Stimulated activated CD4-positive, alpha-beta T cell treated with anti-CD3 and anti-CD28 coated beads, Interleukin-2, amount 100 ng/mL, for 24 hours (primary cell): Measurements from ENCODE around the gene GPR157.
"Not testable (repeated sequence)": the region's sequence is repeated elsewhere in the genome, so short reads cannot be mapped to it uniquely, and the experiment has no call there.

Experiments
- DNase-seq, 2 donors: peaks; one replicate each; pipeline ENCODE4 v3.0.0-alpha.2; 2020

Gene GPR157, protein sequence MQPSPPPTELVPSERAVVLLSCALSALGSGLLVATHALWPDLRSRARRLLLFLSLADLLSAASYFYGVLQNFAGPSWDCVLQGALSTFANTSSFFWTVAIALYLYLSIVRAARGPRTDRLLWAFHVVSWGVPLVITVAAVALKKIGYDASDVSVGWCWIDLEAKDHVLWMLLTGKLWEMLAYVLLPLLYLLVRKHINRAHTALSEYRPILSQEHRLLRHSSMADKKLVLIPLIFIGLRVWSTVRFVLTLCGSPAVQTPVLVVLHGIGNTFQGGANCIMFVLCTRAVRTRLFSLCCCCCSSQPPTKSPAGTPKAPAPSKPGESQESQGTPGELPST

DNA sequence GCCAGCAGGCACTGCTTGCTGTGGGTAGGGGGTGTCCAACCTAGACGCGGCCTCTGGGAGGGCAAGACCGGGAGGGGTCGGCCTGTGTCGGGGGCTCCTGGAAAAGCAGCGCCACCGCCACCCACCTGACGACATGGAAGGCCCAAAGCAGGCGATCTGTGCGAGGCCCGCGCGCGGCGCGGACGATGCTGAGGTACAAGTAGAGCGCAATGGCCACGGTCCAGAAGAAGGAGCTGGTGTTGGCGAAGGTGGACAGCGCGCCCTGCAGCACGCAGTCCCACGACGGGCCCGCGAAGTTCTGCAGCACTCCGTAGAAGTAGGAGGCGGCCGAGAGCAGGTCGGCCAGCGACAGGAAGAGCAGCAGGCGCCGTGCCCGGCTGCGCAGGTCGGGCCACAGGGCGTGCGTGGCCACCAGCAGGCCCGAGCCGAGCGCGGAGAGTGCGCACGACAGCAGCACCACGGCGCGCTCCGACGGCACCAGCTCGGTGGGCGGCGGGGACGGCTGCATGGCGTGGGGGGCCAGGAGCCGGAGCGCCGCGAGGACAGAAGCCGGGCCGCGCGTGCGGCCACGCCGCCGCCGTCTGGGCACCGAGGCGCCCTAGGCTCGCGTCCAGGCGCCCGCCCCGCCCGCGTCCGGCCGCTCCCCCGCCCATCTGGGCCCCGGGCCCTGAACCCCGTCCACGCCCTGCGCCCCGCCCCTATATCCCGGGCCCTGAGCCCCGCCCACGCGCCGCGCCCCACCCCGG lies at the start of gene GPR157:
Gene GPR157, minus strand, starts transcription at position 583 of the 746 bp plus-strand sequence. Its CDS starts 75 bp downstream, at position 508.
- peak; percentile 78 to 86 for DNase-seq

GRCh38 chr1:9174762-9175161 lies 45.9 kb upstream of the GPR157 start:
- no peak for DNase-seq

DNA sequence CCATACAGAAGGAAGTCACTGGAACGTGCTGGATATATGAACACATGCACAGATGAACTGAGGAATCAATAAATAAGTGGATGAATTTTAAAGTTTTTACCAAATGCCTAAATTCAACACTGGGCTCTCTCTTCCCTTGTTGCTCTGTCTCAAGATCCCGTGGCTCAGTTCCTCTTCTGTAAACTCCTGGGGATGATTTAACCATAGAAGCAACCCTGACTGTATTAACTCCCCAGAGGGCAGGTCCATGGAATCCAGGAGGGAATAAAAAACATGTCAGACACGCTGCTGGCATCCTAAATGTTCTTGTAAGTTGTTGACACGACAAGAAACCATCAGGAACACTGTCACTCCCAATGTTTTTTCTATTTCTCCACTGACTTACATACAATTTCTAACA lies 45.3 kb upstream of the GPR157 start:
- DNase-seq, result no peak

- no peak for DNase-seq
Observed at GRCh38 chr1:9169601-9170137, 40.8 kb upstream of the GPR157 start.

GRCh38 chr1:9167638-9168037 lies 38.7 kb upstream of the GPR157 start:
- no peak for DNase-seq

DNA sequence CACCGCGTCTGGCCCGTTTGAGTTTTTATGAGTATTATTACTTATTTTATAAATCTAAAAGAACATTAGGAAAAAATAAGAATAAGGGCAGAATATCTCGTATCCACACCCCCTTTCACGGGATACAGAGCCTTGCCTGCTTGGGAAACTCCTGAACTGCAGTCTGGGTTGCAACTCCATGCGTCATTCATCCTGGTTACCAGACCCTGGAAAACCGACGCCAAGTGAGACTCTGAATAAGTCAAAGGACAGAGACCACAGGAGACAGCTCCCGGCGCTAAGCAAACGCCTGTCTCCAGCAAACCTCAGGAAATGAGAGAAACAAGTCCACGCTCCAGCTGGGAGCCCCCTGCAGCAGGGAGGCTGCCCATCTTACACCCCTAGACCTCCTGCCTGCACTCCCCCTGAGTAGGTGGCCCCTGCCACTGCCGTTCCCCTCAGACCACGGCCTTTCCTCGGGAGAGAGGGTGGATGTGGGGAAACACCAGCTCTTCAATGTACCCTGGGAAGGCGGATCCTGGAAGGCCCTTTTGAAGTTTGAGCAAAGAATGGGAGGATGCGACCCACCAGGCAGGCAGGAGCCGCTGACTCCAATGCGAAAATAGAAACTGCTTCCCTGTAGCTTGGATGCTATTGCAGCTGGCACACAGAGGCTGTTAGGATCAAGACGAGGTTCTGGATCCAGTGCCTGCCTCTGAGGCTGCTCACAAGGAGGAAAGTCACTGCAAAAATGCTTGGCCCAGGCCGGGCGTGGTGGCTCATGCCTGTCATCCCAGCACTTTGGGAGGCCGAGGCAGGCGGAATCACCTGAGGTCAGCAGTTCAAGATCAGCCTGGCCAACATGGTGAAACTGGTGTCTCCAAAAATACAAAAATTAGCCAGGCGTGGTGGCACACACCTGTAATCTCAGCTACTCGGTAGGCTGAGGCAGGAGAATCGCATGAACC lies 37.7 kb upstream of the GPR157 start:
- no peak for DNase-seq

DNA sequence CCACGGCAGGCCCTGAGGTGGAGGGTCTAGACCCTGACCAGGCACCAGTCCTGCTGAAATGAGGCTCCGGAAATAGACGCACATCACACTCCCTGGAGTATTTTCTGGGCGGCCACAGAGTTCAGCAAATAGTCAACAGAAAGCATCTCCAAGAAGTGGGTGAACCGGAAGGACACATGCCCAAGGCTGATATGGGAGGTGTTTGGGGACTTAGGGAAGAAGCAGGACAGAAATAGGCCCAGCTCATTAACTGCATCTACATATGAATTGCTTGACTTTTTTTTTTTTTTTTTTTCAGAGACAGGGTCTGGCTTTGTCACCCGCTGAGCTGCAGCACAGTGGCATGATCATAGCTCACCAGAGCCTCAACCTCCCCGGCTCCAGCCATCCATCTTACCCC lies 36.5 kb upstream of the GPR157 start:
- no peak for DNase-seq

DNA sequence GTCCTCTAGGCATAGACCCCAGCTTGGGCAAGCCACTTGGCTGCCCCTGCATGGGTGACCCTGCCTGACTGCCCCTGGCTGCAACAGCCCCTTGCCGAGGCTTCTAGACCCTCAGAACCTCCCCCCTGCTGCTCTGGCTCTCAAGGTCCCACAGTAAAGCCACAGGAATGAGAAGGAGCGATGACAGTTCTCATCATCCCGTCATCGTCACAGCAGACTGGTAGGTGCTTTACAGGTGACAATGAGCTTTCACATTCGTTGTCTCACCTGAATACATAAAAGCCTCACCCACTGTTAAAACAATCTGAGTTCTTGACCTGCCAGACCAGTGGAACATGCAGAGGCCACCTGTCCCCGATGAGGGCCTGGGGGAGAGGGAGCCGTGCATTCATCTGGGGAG lies 36.0 kb upstream of the GPR157 start:
- DNase-seq, result no peak

DNA sequence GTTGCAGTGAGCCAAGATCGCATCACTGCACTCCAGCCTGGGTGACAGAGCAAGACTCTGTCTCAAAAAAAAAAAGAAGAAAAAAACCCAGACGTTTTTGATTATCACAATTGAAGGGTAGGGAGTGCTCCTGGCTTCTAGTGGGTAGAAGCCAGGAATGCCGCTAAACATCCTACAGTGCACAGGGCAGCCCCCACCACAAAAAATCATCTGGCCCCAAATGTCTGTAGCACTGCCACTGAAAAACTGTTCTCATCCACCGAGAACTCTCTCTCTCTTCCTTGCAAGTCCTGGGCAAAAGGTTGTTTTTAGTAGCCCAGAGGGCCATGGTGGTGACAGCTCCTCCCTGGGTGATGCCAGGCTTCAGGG lies 35.6 kb upstream of the GPR157 start:
- DNase-seq, result no peak

DNA sequence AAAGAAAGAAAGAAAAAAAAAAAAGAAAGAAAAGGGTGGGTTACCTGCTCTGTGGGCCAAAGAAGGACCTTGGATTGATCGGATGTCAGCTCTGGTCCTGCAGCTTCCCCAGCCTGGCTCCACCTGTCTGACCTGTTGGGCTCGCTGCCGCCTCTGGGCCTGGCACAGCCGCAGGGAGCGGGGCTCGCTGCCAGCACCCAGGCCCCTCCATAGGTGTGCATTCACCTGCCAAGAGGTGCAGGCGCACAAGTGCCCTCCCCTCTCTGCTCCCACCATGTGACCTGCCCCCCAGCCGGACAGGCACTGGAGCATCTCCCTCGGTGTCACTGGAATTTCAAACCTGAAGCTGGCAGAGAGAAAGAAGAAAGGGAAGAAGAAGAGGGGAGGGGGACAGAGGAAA lies 33.1 kb upstream of the GPR157 start:
- DNase-seq, result no peak

- DNase-seq, result no peak
Observed at GRCh38 chr1:9161342-9161741, 32.4 kb upstream of the GPR157 start.

GRCh38 chr1:9160079-9160717 lies 31.3 kb upstream of the GPR157 start:
- DNase-seq, result no peak

GRCh38 chr1:9155879-9156278 lies 27.0 kb upstream of the GPR157 start:
- no peak for DNase-seq

GRCh38 chr1:9155405-9155804 lies 26.5 kb upstream of the GPR157 start:
- not testable (repeated sequence) for DNase-seq

GRCh38 chr1:9153152-9153551 lies 24.2 kb upstream of the GPR157 start:
- no peak for DNase-seq

- no peak for DNase-seq
Observed at GRCh38 chr1:9152535-9152934, 23.6 kb upstream of the GPR157 start.

- DNase-seq, result no peak
Observed at GRCh38 chr1:9151328-9151860, 22.5 kb upstream of the GPR157 start.

DNA sequence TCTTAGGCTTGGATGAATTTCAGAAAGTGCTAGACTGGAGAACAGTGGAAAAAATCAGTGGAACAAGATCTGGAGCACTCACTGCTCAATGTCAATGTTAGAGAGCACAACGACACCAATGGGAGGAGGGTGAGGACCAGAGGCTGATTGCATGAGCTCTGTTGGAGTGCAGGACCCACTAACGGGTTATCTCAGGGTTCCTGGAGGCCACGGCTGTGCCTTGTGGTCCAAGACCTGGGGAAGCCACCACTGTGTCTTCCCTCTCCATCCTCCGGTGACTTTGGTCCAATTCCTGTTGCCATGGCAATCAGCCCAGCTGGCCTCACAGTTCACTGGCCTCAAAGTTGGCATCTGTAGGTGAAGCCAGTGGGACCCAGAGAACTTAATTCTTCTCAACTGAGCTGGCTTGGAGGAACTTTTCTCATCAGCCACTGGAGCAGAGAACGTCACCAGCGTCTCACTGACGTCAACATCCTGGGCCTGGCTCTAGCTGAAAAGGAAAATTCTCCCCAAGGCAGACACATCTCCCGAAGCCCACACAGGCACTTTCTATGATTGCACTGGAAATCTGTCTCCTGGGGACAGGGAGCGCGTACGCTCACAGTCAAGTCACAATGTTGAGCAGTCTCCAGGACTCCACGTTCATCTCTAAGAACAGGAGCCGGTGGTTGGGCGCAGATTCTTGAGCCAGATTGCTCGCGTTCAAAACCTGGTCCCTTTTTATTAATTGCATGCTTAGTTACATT lies 21.9 kb upstream of the GPR157 start:
- DNase-seq, result no peak

- no peak for DNase-seq
Observed at GRCh38 chr1:9149837-9150581, 21.1 kb upstream of the GPR157 start.

- no peak for DNase-seq
Observed at GRCh38 chr1:9149151-9149550, 20.2 kb upstream of the GPR157 start.

DNA sequence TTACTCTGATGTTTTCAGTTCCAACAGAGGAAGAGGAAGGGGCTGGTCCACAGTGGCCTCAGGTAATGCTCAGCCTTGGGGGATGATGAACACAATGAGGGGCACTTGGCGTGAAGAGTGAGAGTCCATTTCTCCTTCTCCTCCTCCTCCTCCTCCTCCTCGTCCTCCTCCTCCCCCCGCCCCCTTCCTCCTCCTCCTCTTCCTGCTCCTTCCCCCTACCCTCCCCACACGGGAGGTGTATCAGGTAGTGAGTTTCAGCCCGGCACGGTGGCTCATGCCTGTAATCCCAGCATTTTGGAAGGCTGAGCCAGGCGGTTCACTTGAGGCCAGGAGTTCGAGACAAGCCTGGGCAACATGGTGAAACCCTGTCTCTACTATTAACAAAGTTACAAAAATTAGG lies 17.3 kb upstream of the GPR157 start:
- DNase-seq, result no peak
